Cardiac muscle cell (in vitro differentiated cells and primary cell): ENCODE results near the gene EDA. TPM values are rescaled to one million over a fixed set of nuclear protein-coding genes. Genes with fewer than 3 reads are reported as not detected.

Source experiments
- DNase-seq, 2 donors: peaks; one replicate each; pipeline versions ENCODE4 v3.0.0 to v3.0.0-alpha.2; 2010 to 2017; ENCODE audit warnings: low read depth in 1 of 2, low spot score in 1 of 2
- H3K27ac ChIP-seq: fragments of 200-600 bp; sonication (generic); 2 replicates; pipeline ENCODE4 v1.5.1; 2016
- H3K27me3 ChIP-seq: fragments of 200-600 bp; sonication (generic); 2 replicates; pipeline ENCODE4 v1.6.0; 2016; ENCODE audit warnings: control low read depth
- H3K36me3 ChIP-seq: fragments of 200-600 bp; sonication (generic); 2 replicates; pipeline ENCODE4 v1.5.1; 2016; ENCODE audit warnings: control low read depth
- H3K4me1 ChIP-seq: fragments of 200-600 bp; sonication (generic); 2 replicates; pipeline ENCODE4 v1.8.1; 2017; ENCODE audit warnings: low read depth, mild to moderate bottlenecking, mixed run types
- H3K4me3 ChIP-seq: fragments of 200-600 bp; sonication (generic); 2 replicates; pipeline ENCODE4 v1.5.1; 2016; ENCODE audit warnings: mild to moderate bottlenecking
- H3K9me3 ChIP-seq: fragments of 200-600 bp; sonication (generic); 2 replicates; pipeline ENCODE4 v1.5.1; 2017; ENCODE audit warnings: low read depth, mild to moderate bottlenecking, control low read depth
- CTCF ChIP-seq: IDR thresholded peaks from 2 replicates; pipeline ENCODE4 v1.5.1; 2012; ENCODE audit warnings: low read depth, mild to moderate bottlenecking, low read length
- polyA plus RNA-seq: library from polyadenylated mRNA; unstranded; fragments of >200 nt; fragmentation: Nextera tagmentation; extraction: Ambion mirVana; gene quantifications from 2 replicates; pipeline ENCODE4 v1.2.1, GENCODE V29; 2016
- total RNA-seq: library from RNA; depleted of rRNA; stranded (reverse); fragments of >200 nt; gene quantifications from 2 replicates; pipeline ENCODE4 v1.2.3, GENCODE V29; 2016

EDA gene
- total and polyA plus RNA-seq, 2 experiments from 2014 or later = 0.56 to 2.7 TPM

GRCh38 chrX:70049925-70050324 is 434.0 kb downstream of the EDA start, which contains the start of gene AWAT2:
TSS of gene AWAT2 (minus strand) at chrX:70049938. CDS start at chrX:70049932, 6 bp downstream.
- no peaks in the 10 kb centered on the region for H3K36me3 ChIP-seq
- H3K27ac ChIP-seq = no peak within 1 kb of the TSS
- H3K9me3 ChIP-seq = no peaks in the 10 kb centered on the region
- no peak within 1 kb of the TSS for H3K4me3 ChIP-seq
- no peaks in the 10 kb centered on the region for H3K27me3 ChIP-seq
- peak in 1 of 2 donors; percentile 30 for DNase-seq
- H3K4me1 ChIP-seq = no peaks in the 10 kb centered on the region
- no peak for TF ChIP-seq CTCF

GRCh38 chrX:70052895-70053615 is 437.1 kb downstream of the EDA start:
- Histone ChIP-seq H3K4me1 (no peaks in the 10 kb centered on the region), H3K9me3 (no peaks in the 10 kb centered on the region), H3K36me3 (no peaks in the 10 kb centered on the region), H3K4me3 (no peak overlapping the region), H3K27ac (no peak overlapping the region), H3K27me3 (no peaks in the 10 kb centered on the region)
- no peak for DNase-seq
- TF ChIP-seq CTCF = no peak

- no peaks in the 10 kb centered on the region for H3K4me1 ChIP-seq
- no peak for TF ChIP-seq CTCF
- H3K27me3 ChIP-seq = no peaks in the 10 kb centered on the region
- H3K4me3 ChIP-seq = no peak overlapping the region
- no peak overlapping the region for H3K27ac ChIP-seq
- H3K36me3 ChIP-seq = no peaks in the 10 kb centered on the region
- H3K9me3 ChIP-seq = no peaks in the 10 kb centered on the region
- DNase-seq = no peak
Measured at GRCh38 chrX:70054391-70054790, 438.5 kb downstream of the EDA start.

GRCh38 chrX:70062076-70062475 is 446.2 kb downstream of the EDA start, which contains the start of gene OTUD6A:
TSS of gene OTUD6A (plus strand) at chrX:70062457. CDS start at chrX:70062525, 68 bp downstream.
- H3K36me3 ChIP-seq = no peaks in the 10 kb centered on the region
- H3K4me3 ChIP-seq = no peak within 1 kb of the TSS
- H3K4me1 ChIP-seq = no peaks in the 10 kb centered on the region
- H3K27ac ChIP-seq = no peak within 1 kb of the TSS
- TF ChIP-seq CTCF = no peak
- H3K9me3 ChIP-seq = no peaks in the 10 kb centered on the region
- no peak for DNase-seq
- H3K27me3 ChIP-seq = no peaks in the 10 kb centered on the region

- Histone ChIP-seq H3K27me3 (no peaks in the 10 kb centered on the region), H3K4me3 (no peak overlapping the region), H3K27ac (no peak overlapping the region), H3K9me3 (no peaks in the 10 kb centered on the region), H3K36me3 (no peaks in the 10 kb centered on the region), H3K4me1 (no peaks in the 10 kb centered on the region)
- TF ChIP-seq CTCF = no peak
- DNase-seq = no peak
Measured at GRCh38 chrX:70062961-70063550, 447.1 kb downstream of the EDA start.
